ENCODE results near the gene AIF1L. TPM values are rescaled to one million over a fixed set of nuclear protein-coding genes. Genes with fewer than 3 reads are reported as not detected.
"Not testable (repeated sequence)": the region's sequence is repeated elsewhere in the genome, so short reads cannot be mapped to it uniquely, and the experiment has no call there.

AIF1L gene
- total RNA-seq, 1 donor from 2014 or later: 22.2 TPM

- ATAC-seq (no peak), DNase-seq (ENCODE audit: missing footprints) (no peak)
- intact Hi-C loops (cut with DNase I): no loop called here
Observed at GRCh38 chr9:131145245-131145644, 48.9 kb downstream of the AIF1L start.

- intact Hi-C loops (cut with DNase I): no loop called here
- ATAC-seq (no peak), DNase-seq (ENCODE audit: missing footprints) (no peak)
Observed at GRCh38 chr9:131146186-131146585, 49.9 kb downstream of the AIF1L start.

- intact Hi-C loops (cut with DNase I): no loop called here
- ATAC-seq: no peak
Observed at GRCh38 chr9:131148276-131148675, 51.9 kb downstream of the AIF1L start.

GRCh38 chr9:131148966-131149687 is 52.8 kb downstream of the AIF1L start:
- DNase-seq (ENCODE audit: missing footprints): no peak
- ATAC-seq: no peak
- intact Hi-C loops (cut with DNase I): no loop called here

More at GRCh38 chr9:131148276-131148675, 51.9 kb downstream of the AIF1L start:
- no peak for DNase-seq (ENCODE audit: missing footprints)

DNA sequence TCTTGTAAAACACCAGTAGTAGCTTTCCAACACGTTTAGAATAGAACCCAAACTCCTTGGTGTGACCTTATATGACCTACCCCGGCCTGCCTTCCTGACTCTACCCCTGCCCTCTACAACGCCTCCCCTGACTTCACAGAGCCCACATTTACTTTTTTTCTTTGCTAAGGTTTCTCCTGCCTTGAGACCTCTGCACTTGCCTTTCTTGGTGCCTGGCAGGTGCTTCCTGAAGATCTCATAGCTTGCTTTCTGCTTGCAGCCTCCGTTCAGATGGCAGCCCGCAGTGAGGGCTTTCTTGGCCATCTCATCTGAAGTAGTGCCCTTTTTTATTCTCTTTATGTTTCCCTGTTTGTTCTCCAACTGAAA is 53.3 kb downstream of the AIF1L start:
- ATAC-seq (no peak), DNase-seq (ENCODE audit: missing footprints) (no peak)
- intact Hi-C loops (cut with DNase I): no loop called here

DNA sequence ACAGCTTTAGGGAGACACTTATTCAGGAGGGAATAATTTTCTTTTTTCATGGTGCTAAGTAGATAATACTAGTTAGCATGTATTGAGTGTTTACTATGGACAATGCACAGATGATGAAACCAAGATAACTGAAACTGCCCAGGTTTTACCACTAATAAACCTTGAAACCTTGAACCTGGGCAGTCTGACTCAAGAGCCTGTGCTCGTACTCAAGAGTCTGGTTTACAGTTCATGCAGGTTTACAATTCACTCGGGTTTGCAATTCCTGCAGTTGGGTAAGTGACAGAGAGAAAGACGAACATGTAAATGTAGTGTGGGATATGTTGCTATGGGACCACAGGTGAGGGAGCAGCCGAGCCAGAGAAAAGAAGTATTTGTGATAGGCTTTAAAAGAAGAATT is 57.3 kb downstream of the AIF1L start:
- ATAC-seq: no peak
- DNase-seq (ENCODE audit: missing footprints): no peak
- intact Hi-C loops (cut with DNase I): no loop called here

- intact Hi-C loops (cut with DNase I); ATAC-seq; DNase-seq (ENCODE audit: missing footprints): not testable (repeated sequence)
Observed at GRCh38 chr9:131158673-131159072, 62.3 kb downstream of the AIF1L start.

DNA sequence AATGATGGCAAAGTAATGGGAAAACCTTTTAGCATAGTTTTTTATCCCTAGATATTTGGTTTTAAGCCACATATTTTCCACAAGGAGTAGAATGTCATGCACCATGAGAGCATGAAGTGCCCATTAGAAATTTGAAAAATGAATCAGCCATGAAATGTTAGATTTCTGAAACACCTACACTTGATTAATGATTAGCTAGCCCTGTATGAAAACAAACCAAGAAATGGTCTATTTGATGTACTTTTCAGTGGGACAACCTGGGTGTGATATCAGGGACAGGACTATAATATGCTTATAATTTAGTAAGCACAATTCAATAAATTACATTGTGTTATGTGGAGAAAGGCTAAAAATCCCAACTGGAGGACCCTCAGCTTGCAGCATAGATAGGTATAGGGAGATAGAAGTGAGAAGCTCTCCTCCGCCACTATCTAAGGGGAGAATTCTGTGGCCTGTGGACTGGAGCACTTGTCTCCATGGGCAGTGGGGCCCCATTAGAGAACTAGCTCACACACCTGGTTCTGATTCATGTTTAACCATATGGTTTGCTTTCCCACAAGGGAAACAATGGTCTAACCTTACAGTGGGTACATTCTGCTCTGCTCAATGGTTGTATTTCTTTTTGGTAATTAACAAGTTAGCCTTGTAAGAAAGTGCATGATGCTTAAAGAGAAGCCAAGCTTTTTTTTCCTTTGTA is 64.2 kb downstream of the AIF1L start:
- intact Hi-C loops (cut with DNase I): no loop called here
- no peak for DNase-seq (ENCODE audit: missing footprints)
- no peak for ATAC-seq

DNA sequence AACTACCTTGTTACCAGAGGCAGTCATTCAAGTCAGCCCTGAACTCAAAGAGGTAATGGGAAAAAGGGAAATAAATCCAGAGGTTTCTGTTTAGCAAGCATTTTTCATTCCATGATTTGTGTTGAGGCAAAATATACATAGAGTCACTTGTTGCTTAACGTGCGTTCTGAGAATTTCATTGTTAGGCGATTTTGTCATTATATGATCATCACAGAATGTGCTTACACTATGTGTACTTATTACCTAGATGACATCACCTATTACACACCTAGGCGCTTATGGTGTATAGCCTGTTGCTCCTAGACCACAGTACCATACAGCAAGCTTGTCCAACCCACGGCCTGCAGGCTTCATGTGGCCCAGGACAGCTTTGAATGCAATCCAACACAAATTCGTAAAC is 65.3 kb downstream of the AIF1L start:
- ATAC-seq (no peak), DNase-seq (ENCODE audit: missing footprints) (no peak)
- intact Hi-C loops (cut with DNase I): no loop called here

DNA sequence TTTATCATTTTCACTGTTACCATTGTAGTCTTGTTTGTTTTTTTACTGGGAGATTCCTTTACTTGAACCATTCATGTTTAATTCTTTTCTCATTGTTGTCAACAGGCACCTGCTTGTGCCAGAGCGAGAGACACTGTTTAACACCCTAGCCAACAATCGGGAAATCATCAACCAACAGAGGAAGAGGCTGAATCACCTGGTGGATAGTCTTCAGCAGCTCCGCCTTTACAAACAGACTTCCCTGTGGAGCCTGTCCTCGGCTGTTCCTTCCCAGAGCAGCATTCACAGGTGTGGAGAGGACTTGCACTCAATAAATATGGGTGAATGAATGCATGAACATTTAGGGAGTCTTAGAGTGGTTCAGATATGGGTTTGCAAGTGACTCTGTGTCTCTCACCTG is 66.6 kb downstream of the AIF1L start:
- ATAC-seq: no peak
- DNase-seq (ENCODE audit: missing footprints): no peak

DNA sequence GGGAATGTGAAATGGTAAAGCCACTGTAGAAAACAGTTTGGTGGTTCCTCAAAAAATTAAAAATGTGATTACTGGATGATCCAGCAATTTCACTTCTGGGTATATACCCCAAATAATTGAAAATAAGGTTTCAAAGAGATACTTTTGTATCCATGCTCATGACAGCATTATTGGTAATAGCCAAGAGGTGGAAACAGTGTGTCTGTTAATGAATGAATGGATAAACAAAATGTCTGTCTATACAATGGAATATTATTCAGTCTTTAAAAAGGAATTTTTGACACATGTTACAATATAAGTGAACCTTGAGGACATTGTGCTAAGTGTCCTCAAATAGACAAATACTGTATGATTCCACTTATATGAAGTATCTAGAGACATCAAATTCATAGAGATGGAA is 69.2 kb downstream of the AIF1L start:
- intact Hi-C loops (cut with DNase I): loop anchor here (5.0 kb wide), 1 partner anchor 33 kb away; no protein-coding TSS in a partner anchor
- ATAC-seq (no peak), DNase-seq (ENCODE audit: missing footprints) (no peak)

More for the DNA sequence above, 66.6 kb downstream of the AIF1L start:
- intact Hi-C loops (cut with DNase I): no loop called here

DNA sequence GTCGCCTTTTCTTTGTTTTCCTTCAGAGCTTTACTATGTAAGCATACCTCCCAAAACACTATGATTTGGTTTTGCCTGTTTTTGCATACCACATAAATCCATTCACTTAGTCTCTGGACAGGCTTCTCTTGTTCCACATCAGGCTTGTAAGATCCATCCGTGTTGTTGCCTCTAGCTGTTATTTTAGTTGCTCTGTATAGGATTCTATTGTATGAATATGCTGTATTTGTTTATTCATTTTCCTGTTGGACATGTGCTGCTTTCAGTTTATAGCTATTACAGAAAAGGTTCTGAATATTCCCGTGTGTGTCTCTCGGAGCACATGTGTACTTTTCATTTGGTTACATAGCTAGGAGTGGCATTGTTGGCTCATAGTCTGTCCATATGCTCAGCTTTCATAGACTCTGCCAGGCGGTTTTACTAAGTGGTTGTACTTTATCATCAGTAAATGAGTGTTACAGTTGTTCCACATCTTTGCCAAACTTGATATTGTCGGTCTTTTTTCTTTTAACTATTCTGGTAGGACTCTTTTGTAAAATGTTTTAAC is 70.9 kb downstream of the AIF1L start:
- ATAC-seq (no peak), DNase-seq (ENCODE audit: missing footprints) (no peak)
- intact Hi-C loops (cut with DNase I): loop anchor here (5.0 kb wide), 1 partner anchor 35 kb away; no protein-coding TSS in a partner anchor

GRCh38 chr9:131167936-131168335 is 71.6 kb downstream of the AIF1L start:
- intact Hi-C loops (cut with DNase I): loop anchor here (5.0 kb wide), 1 partner anchor 36 kb away; no protein-coding TSS in a partner anchor
- DNase-seq (ENCODE audit: missing footprints) (no peak), ATAC-seq (no peak)

DNA sequence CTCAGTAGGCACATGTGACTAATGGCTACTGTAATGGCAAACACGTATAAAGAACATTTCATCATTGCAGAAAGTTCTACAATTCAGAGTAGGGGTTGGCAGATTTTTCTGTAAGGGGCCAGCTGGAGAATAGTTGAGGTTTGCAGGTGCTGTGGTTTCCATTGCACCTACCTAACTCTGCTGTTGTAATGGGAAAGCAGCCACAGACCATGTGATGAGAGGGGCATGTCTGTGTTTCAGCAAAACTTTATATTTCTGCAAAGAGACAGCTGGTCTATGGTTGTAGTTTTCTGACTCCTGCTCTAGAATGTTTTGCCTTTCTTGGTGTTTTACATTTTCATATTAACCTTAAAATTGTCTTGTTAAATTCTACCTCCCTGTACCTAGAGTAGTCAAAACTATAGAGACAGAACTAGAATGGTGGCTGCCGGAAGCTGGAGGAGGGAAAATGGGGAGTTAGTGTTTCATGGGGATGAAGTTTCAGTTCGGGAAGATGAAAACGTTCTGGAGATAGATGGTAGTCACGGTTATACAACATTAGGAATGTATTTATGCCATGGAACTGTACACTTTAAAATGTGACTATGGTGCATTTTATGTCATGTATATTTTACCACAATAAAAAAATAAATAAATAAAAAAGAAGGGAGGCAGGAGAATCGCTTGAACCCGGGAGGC is 73.4 kb downstream of the AIF1L start:
- intact Hi-C loops (cut with DNase I): loop anchor here (5.0 kb wide), 1 partner anchor 37 kb away; no protein-coding TSS in a partner anchor
- ATAC-seq: no peak
- DNase-seq (ENCODE audit: missing footprints): no peak

Other genes starting within 250 kb of the AIF1L start
- not detected for gene QRFP, start 199.7 kb upstream of the AIF1L start, total RNA-seq
- gene FIBCD1, start 157.3 kb upstream of the AIF1L start, total RNA-seq: 0.57 TPM
- gene LAMC3, start 87.4 kb upstream of the AIF1L start, total RNA-seq: 0.22 TPM
- gene NUP214, start 29.1 kb downstream of the AIF1L start, total RNA-seq: 20.8 TPM
- gene FAM78A, start 180.0 kb downstream of the AIF1L start, total RNA-seq: 62.9 TPM
- gene PLPP7, start 193.2 kb downstream of the AIF1L start, total RNA-seq: 107 TPM

Data from Right ventricle myocardium inferior (tissue), 1 donor.